ENCODE results near the gene DLG5.
A peak's percentile ranks its signal among the peaks of the same experiment; 100 is the strongest.

Gene DLG5

DNA sequence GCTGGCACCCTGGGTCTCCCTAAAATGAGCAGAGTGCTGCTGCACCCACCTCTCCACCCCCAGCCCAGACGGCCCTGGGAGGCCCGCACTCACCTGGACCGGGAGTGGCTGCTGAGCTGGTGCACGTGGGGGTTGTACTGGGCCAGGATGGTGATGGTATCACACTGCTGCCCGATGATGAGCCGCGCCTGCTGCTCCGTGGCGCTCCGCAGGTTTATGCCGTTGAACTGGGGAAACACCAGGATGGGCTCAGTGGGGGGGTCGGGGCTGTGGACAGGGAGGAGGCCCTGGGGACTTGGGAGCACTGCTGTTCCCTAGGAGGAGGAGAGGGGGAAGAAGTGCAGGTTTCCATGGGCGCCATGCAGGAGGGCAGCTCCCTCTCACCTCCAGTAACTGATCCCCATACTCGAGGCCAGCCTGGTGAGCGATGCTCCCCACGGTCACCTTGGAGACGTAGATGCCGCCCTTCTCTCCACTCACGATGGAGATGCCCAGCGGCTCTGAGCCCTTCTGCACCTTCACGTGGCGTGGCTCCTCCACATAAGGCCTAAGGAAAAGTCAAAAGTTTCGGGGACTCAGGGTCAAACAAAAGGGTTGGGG lies 114.6 kb downstream of the DLG5 start:
- DNase-seq: no peak

DNA sequence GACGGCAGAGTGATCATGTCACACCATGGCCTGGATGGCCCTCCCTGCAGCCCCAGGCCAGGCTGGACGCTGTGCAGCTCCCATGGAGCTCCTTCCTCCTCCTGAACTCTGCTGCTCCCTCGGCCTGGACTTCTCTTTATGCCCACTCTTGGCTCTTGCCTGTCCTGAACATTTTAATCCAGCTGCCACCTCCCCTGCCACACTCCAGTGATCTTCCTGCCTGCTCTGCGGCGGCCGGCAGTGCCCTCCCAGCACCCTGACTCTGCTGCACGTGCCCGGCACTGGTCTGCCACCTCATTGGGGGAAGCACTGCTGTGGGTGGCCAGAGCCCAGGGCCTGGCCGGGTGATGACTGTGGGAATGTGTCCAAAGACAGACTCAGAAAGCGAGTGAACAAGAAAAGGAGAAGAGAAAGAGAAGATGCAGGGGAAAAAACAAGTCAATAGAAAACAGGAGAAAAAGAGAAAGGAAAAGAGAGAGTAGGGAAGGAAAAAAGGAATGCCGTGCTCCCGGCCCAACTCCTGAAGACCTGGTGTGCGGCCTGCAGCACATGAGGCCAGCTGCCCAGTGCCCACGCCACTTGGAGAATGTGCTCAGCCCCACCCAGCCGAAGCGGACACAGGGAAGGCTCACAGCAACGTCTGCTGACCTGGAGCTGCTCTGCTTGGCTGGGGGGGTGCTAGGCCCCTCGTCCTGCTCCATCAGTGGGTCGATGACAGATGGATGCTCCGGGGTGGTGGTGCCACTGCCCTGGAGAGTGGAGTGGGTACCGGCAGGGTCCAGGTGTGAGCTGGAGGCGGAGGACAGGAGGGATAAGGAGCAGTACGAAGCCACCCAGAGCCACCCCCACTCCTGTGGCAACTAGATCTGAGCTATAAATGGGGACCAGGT lies 115.9 kb downstream of the DLG5 start:
- DNase-seq: no peak

DNA sequence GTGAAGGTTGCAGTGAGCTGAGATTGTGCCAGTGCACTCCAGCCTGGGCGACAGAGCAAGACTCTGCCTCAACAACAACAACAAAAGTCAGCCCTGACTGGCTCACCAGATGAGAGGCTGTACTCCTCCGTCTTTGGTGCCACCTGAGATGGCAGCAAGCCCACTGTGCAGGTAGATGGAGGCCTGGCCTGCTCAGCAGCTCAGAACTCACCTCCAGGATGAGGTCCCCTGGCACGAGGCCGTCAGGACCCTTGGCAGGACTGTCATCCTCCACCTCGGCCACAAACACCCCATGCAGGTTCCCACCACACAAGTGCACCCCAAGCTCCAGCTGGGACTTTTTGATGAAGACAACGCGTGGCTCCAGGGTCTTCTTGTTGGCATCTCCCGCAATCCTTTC lies 117.2 kb downstream of the DLG5 start:
- no peak for DNase-seq

DNA sequence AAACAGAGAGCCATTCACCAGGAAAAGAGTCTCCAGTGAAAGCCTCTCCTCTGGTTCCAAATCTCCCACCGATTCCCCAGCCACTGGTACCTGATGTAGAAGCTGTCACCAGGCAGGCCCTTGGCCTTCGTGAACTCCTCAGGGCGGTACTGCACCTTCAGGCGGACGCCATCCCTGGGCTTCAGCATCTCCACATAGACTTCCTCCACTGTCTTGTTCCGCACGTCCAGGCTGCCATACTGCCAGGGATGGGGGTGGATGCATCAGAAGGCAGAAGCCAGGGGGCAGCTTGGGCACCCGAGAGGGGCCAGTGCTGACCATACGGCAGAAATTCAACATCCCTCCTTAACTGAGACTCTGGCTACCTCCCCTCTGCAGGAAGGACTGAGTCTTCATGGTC lies 118.8 kb downstream of the DLG5 start:
- DNase-seq: no peak

DNA sequence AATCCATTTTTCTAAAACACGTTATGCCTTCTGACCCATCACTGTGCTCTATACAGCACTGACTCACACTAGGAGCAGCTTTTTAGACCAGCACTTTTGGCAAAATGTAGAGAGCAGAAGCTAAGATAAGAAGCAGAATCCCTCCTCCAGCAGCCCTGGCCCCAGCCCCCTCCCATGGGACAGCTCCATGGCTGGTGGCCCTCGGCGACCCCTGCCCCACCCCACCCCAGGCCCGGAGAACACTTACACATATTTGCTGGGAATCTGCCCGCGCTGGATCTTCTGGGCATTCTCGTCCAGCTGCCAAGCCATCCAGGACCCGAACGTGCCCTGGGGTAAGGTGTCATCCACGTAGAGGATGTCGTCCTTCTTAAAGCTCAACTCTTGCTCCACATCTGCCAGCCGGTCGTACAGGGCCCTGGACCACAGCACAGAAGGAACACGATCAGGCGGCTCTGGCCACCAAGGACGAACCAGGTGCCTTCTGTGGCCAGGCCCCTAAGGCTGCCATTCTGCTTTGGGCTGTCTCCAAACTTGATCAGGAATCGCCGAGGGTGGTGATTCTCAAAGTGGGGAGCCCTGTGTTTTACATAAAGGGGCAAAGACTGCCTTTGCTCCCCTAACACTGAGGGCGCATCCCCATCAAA lies 119.9 kb downstream of the DLG5 start:
- DNase-seq: no peak

DNA sequence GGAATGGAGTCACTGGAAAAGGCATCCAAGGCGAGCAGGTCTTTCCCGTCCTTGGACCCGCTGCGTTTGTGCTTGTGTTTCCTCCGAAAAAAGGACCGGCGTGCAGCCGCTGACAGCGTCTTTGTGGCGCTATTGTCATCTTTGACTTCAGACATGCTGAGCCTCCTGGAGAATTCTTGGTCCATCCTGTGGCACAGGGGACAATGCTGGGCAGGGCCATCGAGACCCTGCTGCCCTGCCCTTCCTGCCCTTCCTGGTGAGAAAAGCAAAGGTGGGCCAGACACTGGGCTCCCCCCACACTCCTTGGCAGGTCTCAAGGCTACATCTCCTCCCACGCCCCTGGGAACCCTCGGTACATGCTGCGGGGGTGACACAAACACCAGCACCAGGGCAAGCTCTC lies 120.9 kb downstream of the DLG5 start:
- DNase-seq: no peak

DNA sequence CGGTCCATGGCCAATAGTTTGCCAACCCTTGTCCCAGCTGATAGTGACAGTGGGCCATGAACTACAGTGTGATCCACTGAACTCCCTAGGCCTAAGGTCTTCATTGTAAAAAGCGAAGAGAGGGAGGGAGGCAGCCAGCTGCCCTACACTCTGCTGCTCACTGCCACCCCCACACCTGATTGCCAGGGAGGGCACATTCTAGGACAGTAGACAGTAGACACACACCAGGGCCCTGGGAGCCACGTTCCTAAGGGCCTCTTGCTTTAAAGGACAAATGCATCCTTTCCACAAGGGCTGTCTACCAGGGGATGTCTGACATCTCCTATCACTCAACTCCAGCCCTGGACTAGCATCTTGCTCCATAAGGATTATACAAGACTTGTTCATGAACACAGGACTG lies 122.2 kb downstream of the DLG5 start:
- no peak for DNase-seq

DNA sequence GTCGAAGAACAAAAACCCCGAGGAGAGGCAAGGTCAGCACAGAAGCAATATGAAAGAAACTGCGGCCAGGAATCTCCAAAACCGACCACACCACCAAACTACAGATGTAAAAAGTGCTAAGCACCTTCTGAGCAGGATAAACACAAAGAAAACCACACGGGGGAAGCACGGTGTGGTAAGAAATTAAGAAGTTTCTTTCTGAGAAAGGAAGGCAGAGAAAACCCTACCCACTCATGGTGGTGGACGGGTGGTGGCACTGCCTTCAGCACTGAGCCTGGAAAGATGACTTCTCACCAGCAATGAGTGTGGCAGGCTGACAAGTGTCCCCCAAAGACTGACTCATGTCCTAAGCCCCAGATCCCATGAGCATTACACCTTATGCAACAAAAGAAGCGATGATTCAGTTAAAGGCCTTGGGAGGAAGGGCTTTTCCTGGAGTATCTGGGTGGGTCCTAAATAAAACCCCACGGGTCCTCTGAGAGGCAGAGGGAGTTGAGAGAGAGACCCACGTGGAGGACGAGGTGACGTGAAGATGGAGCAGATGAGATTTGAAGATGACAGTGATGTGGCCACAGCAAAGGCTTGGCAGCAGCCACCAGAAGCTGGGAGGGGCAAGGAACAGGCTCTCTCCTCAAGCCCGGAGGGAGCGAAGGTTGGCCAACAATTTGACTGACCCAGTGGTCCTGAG lies 124.9 kb downstream of the DLG5 start:
- peak; percentile 31 for DNase-seq

DNA sequence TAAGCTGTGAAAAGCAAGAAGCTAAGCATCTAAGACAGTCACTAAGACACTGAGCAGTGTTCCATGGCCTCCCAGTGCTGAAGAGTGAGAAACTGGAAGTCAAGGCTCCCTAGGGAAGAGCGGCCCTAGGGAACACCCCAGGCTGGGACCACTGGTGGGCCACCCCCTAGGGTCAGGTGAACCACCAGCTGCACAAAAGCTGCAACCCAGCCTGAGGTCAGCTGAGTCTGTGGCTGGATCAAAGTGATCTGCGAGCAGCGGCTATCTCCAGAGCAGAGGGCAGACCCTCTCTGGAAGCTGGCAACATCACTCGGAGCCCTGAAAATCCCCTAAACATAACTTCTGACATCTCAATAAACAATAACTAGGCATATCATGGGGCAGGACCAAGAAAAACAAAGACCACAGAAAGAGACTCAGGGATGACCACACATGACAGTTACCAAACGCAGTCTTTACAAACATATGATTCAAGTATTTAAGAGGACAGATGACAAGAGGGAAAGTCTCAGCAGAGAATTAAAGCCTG lies 125.8 kb downstream of the DLG5 start:
- no peak for DNase-seq

DNA sequence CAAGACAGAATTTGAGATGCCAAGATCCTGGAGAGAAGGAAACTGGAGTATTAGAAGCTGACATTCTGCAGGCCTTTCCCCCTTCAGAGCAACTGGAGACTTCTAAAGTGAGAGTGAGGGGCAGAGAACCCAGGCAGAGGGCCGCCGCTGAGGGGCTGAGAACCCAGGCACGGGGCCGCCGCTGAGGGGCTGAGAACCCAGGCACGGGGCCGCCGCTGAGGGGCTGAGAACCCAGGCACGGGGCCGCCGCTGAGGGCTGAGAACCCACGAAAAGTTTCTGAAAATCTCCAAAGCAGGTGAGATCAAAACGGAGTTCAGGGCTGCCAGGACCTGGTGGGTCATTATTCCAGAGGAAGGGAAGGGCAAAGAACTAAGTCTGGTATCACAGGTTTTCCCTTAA lies 126.2 kb downstream of the DLG5 start:
- DNase-seq: no peak

DNA sequence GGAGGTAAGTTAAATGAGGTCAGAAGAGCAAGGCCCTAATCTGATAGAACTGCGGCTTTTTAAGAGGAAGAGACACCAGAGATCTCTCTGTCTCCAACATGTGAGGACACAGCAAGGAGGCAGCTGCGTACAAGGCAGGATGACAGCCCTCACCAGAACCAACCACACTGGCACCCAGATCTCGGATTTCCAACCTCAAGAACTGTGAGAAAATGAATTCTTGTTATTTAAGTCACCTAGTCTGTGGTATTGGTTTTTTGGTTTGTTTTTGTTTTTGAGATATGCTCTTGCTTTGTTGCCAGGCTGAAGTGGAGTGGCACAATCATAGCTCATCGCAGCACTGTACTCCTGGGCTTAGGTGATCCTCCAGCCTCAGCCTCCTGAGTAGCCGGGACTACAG lies 127.2 kb downstream of the DLG5 start:
- peak; percentile 9 for DNase-seq

DNA sequence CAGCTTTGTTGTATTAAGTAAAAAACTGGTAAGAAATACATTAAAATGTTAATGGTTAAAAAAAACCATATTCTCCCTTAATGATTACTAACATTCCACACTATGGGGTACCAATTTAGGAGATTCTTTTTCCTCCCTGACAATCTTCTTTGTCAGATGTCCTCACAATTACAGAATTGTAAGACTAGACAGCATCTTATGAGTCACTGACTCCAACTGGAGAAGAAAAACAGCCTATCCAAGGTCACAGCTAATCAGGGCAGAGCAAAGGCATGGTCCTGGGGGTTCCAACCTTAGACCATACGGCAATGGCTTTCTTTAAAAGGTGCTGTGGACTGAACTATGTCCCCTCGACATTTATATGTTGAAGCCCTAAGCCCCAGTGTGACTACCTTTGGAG lies 127.6 kb downstream of the DLG5 start:
- DNase-seq: no peak

DNA sequence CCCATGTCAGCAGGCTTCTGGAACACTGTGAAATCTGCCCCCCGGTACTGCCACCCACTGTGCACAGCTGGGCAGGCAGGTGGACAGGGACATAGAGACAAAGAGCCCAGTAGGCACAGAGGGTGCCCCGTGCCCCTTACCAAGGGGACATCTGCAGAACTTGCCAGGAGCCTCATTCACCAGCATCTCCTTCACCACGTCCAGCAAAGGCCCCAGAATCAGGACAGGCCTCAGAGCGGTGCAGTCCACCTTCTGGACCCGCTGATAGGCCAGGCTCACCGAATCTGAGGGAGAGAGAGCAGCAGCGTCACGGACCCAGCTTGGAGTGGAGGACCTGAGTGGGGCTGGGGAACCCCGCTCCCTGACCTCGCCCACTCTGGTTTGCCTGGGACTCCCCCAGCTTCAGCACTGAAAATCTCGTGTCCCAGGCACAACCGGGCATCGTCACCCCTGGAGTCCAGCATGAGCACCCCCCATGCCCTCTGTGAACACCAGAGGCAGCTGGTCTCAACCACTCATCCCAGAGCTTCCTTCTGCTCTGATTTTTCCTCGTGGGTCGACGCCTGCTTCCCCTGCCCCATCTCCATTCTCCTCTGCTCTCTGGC lies 130.1 kb downstream of the DLG5 start:
- DNase-seq: no peak

DNA sequence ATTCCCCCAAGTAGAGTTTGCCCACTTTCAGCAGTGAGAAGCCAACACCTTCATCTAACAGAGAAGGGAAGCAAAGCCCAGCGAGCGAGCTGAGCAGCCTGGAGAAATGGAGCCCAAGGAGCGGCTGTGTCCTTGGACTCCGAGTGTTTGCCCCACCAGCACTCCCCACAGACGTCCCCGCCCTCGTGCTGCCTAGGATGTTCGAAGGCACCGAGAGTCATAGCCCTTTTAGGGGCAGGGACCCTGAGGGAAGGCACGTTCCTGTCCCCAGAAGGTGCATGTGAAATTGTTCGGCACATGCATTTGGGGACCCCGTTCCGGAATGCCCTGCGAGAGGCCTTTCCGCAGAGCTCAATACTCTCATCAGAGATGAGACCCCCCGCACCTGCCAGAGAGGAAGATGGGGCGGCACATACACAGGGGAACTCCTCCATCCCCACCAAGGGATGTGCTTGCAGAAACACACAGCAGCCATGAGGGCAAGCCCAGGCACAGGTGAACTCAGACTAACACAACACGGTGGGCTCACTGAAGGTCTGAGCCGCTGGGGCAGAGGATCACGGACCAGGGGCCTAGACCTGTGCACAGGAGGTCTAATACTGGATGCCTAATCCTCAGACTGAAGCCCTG lies 131.0 kb downstream of the DLG5 start:
- no peak for DNase-seq

DNA sequence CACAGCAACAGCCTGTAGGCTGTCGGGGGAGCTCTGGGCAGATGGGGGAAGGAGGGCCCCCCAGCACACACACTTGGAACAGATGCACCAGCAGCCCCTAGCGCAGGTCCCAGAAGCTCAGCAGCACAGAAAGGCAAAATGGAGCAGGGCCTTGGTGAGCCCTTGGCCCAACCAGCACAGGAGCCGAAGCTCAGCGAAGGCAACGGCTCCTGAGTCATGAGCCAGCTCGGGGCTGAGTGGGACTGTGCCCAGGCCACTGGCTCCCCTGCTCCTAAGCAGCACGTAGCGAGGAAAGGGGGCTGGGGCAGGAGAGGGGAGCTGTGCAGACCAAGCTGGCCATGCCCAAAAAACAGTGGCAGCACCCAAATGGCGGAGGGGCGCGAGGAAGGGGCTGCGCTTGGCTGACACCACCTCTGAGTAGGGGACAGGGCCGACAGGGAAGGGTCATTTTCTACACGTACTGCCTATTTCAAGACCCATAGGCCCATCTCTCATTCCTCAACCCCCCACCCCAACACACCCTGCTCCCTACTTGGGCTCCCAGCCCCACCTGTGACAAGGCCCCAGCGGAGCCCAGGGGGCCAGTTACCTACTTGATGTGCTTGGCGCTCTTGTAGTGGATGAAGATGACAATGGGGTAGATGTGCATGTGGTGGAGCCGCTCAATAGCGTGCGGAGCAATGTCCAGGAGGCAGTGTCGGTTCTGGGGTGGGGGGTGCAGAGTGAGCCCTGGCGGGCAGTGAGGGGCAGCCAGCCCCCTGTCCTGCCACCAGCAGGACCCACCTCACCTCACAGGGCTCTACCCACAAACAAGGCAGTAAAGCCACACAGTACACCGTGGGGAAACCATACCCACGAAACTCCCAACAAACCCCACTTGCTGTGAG lies 132.1 kb downstream of the DLG5 start:
- no peak for DNase-seq

DNA sequence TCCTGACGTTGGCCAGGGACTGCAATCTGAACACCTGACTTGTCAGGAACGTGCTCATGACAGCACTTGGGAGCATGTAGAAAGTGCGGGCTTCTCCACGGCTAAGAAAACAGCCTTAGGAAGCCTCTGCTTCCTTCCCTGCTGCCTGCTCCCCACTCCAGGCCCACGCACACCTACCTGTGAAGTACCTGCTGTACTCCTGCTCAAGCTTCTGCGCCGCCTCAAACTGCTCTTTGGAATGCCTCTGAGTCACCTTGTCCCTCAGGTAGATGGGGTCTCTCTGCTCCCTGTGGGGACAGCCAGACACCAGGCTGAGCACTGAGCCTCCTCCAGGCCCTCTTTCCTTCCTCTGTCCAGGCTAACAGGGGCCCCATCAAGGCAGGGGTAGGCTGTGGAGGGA lies 132.7 kb downstream of the DLG5 start:
- no peak for DNase-seq

DNA sequence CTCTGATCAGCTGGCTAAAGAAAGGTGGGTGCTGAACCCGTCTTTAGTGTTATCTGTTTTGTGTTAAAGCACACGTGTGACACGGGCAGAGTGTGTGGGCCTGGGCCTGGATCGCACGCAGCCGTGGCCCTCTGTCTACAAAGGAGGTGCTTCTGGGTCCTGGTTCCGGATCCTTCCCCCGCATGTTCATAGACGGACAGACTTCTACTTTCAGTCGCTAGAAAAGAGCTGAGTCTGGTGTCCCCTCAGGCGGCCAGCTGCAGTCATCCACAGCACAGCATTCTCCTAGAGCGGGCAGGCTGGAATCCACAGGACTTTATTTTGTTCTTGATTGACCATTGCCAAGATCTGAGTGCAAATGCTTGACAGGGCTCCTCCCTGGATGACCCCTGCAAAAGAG lies 134.4 kb downstream of the DLG5 start:
- no peak for DNase-seq

DNA sequence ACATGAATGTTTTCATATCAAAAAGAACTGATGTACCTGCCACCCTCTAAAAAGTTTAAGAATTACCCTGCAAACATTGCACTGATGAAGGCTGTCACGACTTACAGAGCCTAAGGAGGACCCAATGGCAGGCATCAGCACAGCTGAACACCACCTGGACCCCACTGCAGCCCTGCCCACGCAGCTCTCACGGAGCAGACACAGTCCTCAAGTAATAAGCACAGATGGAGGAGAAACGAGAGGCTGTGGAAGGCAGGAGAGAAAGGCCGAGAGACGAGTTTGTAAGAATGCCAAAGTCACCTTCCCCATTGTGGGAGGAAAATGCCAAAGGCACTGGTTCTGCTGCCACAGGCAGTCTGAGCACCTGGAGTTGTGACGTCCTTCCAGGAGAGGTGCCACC lies 135.0 kb downstream of the DLG5 start:
- DNase-seq: no peak

DNA sequence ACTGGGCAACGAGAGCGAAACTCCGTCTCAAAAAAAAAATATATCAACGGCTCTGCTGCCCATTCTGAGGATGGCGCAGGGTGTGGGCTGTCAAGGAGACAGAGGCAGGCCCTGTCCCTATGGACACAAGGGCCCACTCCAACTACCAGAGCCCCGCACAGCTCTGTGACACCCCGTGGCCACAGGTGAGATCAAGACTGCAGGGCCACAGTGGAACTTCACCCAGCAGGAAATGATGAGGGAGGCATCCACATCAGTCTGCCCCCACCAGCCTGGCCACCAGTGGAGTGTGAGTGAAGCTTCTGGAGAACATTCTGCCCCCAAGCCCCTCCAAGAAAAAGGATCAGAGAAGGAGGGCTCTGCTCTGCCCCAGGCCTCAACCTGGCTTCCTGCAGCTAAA lies 136.7 kb downstream of the DLG5 start:
- DNase-seq: no peak

DNA sequence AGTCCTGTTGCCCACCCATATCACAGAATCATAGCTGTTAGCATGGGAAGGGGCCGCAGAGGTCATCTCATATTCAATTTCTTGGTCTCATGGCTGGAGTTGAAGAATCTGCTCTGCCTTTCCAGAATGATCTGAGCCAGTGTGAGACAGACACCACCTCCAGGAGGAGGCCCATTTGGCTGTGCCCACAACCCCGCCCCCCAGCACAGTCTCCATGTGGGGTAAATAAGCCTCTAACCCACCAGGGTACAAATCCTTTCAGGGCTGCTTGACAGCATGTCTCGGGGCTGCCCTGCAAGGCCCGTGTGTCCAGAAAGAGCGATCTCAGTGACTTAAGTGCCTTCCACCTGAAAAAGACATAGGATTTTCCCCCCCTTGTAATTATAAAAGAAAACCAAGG lies 137.5 kb downstream of the DLG5 start:
- DNase-seq: no peak

DNA sequence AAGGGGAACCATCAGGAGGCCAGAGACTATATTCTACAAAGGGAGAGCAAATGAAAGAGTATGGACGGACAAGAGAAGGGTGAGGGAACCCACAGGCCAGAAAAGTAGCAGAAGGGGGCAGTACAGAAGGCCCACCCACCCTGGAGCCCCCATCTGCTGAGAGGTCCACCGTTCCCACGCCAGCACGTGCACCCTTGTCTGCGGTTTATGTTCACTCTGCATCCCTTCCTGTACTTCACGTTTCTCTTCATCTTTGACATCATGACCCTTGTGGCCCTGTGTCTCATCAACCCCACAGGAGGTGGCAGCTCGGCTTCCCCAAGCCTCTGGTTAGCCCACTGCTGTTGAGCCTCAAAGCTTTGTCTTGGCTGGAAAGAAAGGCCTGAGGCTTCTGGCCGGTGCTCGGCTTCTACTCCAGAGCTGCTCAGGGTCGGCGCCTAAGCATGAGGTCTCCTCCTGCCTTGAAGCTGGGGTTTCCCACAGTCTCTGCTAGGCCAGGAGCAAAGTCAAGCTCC lies 138.0 kb downstream of the DLG5 start:
- no peak for DNase-seq

Data from activated effector memory CD4-positive, alpha-beta T cell treated with Interleukin-2 at 50 U/mL for 16 hours (primary cell).